Common myeloid progenitor, CD34-positive (primary cell): ENCODE measurements around the gene CHST1.

Source experiments
- CTCF ChIA-PET: fragments of 350-600 bp; sonication (Branson Sonifier 250); formaldehyde crosslinking; loops from one replicate; lab custom pipeline; 2021; ENCODE audit warnings: antibody characterized with exemption; lab: Charles Lee
- POLR2A ChIA-PET: fragments of 350-600 bp; sonication (Branson Sonifier 250); formaldehyde crosslinking; loops from one replicate; lab custom pipeline; 2021; ENCODE audit warnings: antibody characterized with exemption; lab: Charles Lee
- DNase-seq, 3 donors: peaks; one replicate each; pipeline versions ENCODE4 v3.0.0 to v3.0.0-alpha.2; 2013
- H3K27ac ChIP-seq, 2 experiments: 1 replicate in 1 of 2; 2 replicates in 1 of 2; pipeline ENCODE4 v1.7.0; 2013; ENCODE audit warnings: inconsistent platforms in 2 of 2, low read length in 2 of 2, mild to moderate bottlenecking in 2 of 2, low read depth in 1 of 2, moderate library complexity in 1 of 2; ENCODE audit not compliant: severe bottlenecking in 2 of 2, insufficient read depth in 1 of 2, poor library complexity in 1 of 2
- H3K27me3 ChIP-seq, 5 experiments: replicated peaks in 2 of 5; 1 replicate in 3 of 5; 2 replicates in 2 of 5; pipeline versions ENCODE4 v1.6.1 to v1.7.0; 2013; ENCODE audit warnings: low read length in 4 of 5, mild to moderate bottlenecking in 2 of 5, moderate library complexity in 2 of 5, inconsistent platforms in 1 of 5; ENCODE audit not compliant: insufficient read depth in 5 of 5, control insufficient read depth in 4 of 5
- H3K36me3 ChIP-seq, 4 experiments: 1 replicate in 2 of 4; 2 replicates in 2 of 4; pipeline versions ENCODE4 v1.6.1 to v1.7.0; 2013; ENCODE audit warnings: low read length in 3 of 4, control low read depth in 1 of 4, mild to moderate bottlenecking in 1 of 4; ENCODE audit not compliant: control insufficient read depth in 4 of 4, insufficient read depth in 4 of 4
- H3K4me1 ChIP-seq, 4 experiments: 1 replicate in 3 of 4; 2 replicates in 1 of 4; pipeline versions ENCODE4 v1.6.1 to v1.7.1; 2013; ENCODE audit warnings: low read length in 3 of 4, mild to moderate bottlenecking in 3 of 4, control low read depth in 1 of 4, inconsistent platforms in 1 of 4, moderate library complexity in 1 of 4; ENCODE audit not compliant: control insufficient read depth in 4 of 4, insufficient read depth in 4 of 4; ENCODE audit errors: control extremely low read depth in 1 of 4
- H3K4me3 ChIP-seq, 7 experiments: 1 replicate in 4 of 7; 2 replicates in 3 of 7; pipeline versions ENCODE4 v1.5.1 to v1.7.0; 2013; ENCODE audit warnings: mild to moderate bottlenecking in 7 of 7, low read length in 6 of 7, moderate library complexity in 6 of 7, inconsistent platforms in 2 of 7, low read depth in 2 of 7, control low read depth in 1 of 7; ENCODE audit not compliant: insufficient read depth in 4 of 7, control insufficient read depth in 1 of 7; ENCODE audit errors: extremely low read depth in 1 of 7
- H3K9me3 ChIP-seq, 5 experiments: 1 replicate in 4 of 5; 2 replicates in 1 of 5; pipeline versions ENCODE4 v1.6.1 to v1.7.1; 2013; ENCODE audit warnings: low read length in 4 of 5, mild to moderate bottlenecking in 2 of 5, inconsistent platforms in 1 of 5, low read depth in 1 of 5, moderate library complexity in 1 of 5; ENCODE audit not compliant: control insufficient read depth in 4 of 5, insufficient read depth in 2 of 5; ENCODE audit errors: control extremely low read depth in 1 of 5
- WGBS: methylation state at CpG from one replicate; pipeline ENCODE4 v1.1.5; 2013; ENCODE audit not compliant: insufficient coverage; 5-methylcytosine and 5-hydroxymethylcytosine counted together

CHST1 gene

GRCh38 chr11:45684440-45684839 lies 19.0 kb upstream of the CHST1 start:
- Histone ChIP-seq H3K36me3 (no peaks in the 10 kb centered on the region), H3K27ac (no peak overlapping the region), H3K9me3 (no peaks in the 10 kb centered on the region), H3K27me3 (peaks cover 0 to 13% (median 3%) of the 10 kb centered on the region in 5 experiments), H3K4me3 (no peak overlapping the region), H3K4me1 (no peaks in the 10 kb centered on the region)
- DNase-seq: no peak
- CTCF ChIA-PET: no interaction called here
- WGBS: 33% methylated on average over 2 of the region's 6 CpGs
- POLR2A ChIA-PET: no interaction called here

GRCh38 chr11:45683271-45684058 lies 18.0 kb upstream of the CHST1 start:
- peak in 1 of 3 donors; percentile 80 for DNase-seq
- H3K4me3 ChIP-seq: no peak overlapping the region
- ChIA-PET POLR2A (no interaction called here), CTCF (no interaction called here)
- H3K27ac ChIP-seq: no peak overlapping the region
- peaks cover 0 to 13% (median 3%) of the 10 kb centered on the region in 5 experiments for H3K27me3 ChIP-seq
- no peaks in the 10 kb centered on the region for H3K36me3 ChIP-seq
- H3K4me1 ChIP-seq: no peaks in the 10 kb centered on the region
- WGBS: 73% methylated on average over 7 of the region's 8 CpGs
- no peaks in the 10 kb centered on the region for H3K9me3 ChIP-seq

DNA sequence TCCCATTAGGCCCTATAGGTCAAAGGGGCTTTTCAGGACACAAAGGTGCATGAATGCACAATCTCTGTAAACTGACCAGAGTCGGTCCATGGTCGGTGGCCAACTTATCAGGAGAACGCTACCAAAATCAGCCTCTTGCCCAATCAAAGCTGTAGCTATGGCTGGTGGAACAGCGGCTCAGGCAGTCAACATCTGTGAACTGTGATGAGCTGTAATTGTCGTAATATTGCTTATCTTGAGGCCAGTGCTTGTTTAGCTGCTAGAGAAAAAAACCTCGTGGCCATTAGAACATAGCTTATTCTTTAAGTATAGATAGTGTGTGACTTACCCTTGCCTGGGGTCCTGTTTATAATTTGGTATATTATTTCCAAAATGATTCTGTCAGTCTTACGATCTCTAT lies 14.4 kb upstream of the CHST1 start:
- no peaks in the 10 kb centered on the region for H3K36me3 ChIP-seq
- CTCF ChIA-PET: interaction anchor here (1.0 to 1.4 kb wide), 3 partner anchors 20 to 25 kb away, joined by 3 to 4 read pairs (median 3); no protein-coding TSS in a partner anchor
- H3K9me3 ChIP-seq: no peaks in the 10 kb centered on the region
- peaks cover 0 to 7% (median 0%) of the 10 kb centered on the region in 5 experiments for H3K27me3 ChIP-seq
- DNase-seq: peak in 1 of 3 donors; percentile 21
- H3K4me1 ChIP-seq: no peaks in the 10 kb centered on the region
- H3K4me3 ChIP-seq: no peak overlapping the region
- no peak overlapping the region for H3K27ac ChIP-seq
- POLR2A ChIA-PET: no interaction called here
- 98% methylated on average over 4 of the region's 7 CpGs for WGBS

DNA sequence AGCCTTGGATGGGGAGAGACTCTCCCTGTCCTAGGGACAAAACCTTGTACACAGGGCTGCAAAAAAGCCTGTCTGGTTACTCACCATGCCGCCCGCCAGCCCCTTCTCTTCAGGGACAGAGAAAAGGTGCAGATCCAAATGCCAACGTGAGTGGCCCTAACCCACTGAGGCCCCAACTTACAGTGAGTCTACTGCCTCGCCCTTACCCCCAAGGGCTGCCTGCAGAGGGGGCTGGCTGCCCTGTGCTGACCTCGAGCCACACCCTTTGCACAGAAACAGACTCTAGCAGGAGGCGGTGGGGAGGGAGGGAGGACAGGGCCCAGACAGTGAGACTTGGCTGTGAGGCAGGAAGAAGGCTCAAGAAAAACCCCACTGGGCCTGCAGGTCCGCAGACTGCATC lies 13.6 kb upstream of the CHST1 start:
- Histone ChIP-seq H3K4me1 (no peaks in the 10 kb centered on the region), H3K36me3 (no peaks in the 10 kb centered on the region), H3K27ac (no peak overlapping the region), H3K4me3 (no peak overlapping the region), H3K27me3 (peaks cover 0 to 7% (median 1%) of the 10 kb centered on the region in 5 experiments), H3K9me3 (no peaks in the 10 kb centered on the region)
- ChIA-PET CTCF (interaction anchor here (1.0 kb wide), 1 partner anchor 94 kb away, joined by 3 read pairs; no protein-coding TSS in a partner anchor), POLR2A (no interaction called here)
- 86% methylated on average over 4 of the region's 7 CpGs for WGBS
- DNase-seq: no peak

DNA sequence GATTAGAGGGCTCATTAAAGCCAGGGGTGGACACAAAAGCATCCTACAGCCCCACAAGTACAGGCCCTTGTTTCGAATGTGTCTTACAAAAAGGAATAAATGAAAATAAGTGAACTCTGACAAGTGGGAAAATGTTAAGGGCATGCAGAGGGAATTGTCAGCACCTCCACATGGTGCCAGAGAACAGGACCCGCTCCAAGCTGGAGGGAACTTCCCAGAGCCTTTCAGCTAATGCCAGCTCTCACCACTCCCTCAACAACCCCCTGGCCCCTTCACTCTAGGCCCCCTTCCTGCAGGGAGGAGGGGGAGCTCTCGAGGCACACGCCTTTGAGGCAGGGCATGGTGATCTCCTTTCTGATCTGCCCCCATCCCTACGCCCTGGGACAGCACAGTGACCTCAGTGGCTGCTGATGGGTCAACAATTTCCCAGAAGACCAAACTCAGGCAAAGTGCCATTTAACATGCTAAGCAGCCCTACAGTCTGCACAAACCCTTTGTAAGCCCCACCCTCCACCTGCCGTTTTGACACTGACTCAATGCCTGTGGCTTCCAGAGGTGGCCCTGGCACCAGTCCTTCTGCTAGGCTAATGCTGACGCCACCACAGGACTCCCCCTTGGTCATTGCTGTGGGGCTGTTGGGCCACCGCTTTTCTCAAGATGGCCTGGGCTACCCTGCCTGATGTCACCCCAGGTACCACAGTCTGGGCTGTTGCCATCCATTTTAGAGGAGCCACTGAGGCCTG lies 12.5 kb upstream of the CHST1 start:
- H3K4me3 ChIP-seq: no peak overlapping the region
- ChIA-PET CTCF (interaction anchor here (0.6 to 1.6 kb wide), 5 partner anchors 14 to 95 kb away, joined by 3 to 5 read pairs (median 3); no protein-coding TSS in a partner anchor), POLR2A (no interaction called here)
- no peaks in the 10 kb centered on the region for H3K9me3 ChIP-seq
- peaks cover 0 to 7% (median 4%) of the 10 kb centered on the region in 5 experiments for H3K27me3 ChIP-seq
- 93% methylated on average over 4 of the region's 8 CpGs for whole genome bisulfite sequencing
- DNase-seq: no peak
- no peaks in the 10 kb centered on the region for H3K36me3 ChIP-seq
- H3K27ac ChIP-seq: no peak overlapping the region
- no peaks in the 10 kb centered on the region for H3K4me1 ChIP-seq

GRCh38 chr11:45676522-45677095 lies 11.2 kb upstream of the CHST1 start:
- DNase-seq: no peak
- 100% methylated on average over 5 of the region's 7 CpGs for WGBS
- no peaks in the 10 kb centered on the region for H3K36me3 ChIP-seq
- no peaks in the 10 kb centered on the region for H3K9me3 ChIP-seq
- H3K4me3 ChIP-seq: no peak overlapping the region
- ChIA-PET CTCF (interaction anchor here (1.5 to 1.6 kb wide), 2 partner anchors 17 to 22 kb away, joined by 5 read pairs; no protein-coding TSS in a partner anchor), POLR2A (no interaction called here)
- H3K27ac ChIP-seq: no peak overlapping the region
- H3K27me3 ChIP-seq: peaks cover 0 to 7% (median 3%) of the 10 kb centered on the region in 5 experiments
- no peaks in the 10 kb centered on the region for H3K4me1 ChIP-seq
